Stimulated activated CD8-positive, alpha-beta memory T cell treated with anti-CD3 and anti-CD28 coated beads, Interleukin-4, amount 100 ng/mL, for 24 hours (primary cell): ENCODE results near the gene IL7R.

ENCODE experiments used
- DNase-seq: peaks from one replicate; pipeline ENCODE4 v3.0.0-alpha.2; 2020; ENCODE audit warnings: low read depth

IL7R gene

GRCh38 chr5:35856765-35857351, at the start of gene IL7R:
Gene IL7R, plus strand, starts transcription at chr5:35856891. Its CDS starts 87 bp downstream, at chr5:35856978.
- DNase-seq = no peak

- no peak for DNase-seq
Observed at GRCh38 chr5:35810601-35811000, 46.1 kb upstream of the IL7R start.

GRCh38 chr5:35811108-35811741, 45.5 kb upstream of the IL7R start:
- no peak for DNase-seq

- no peak for DNase-seq
Observed at GRCh38 chr5:35813521-35813920, 43.2 kb upstream of the IL7R start.

GRCh38 chr5:35815089-35815936, 41.4 kb upstream of the IL7R start:
- DNase-seq = no peak

- DNase-seq = no peak
Observed at GRCh38 chr5:35816881-35817521, 39.7 kb upstream of the IL7R start.

GRCh38 chr5:35819026-35819425, 37.7 kb upstream of the IL7R start:
- no peak for DNase-seq

GRCh38 chr5:35819668-35820067, 37.0 kb upstream of the IL7R start:
- no peak for DNase-seq

GRCh38 chr5:35820735-35821134, 36.0 kb upstream of the IL7R start:
- DNase-seq = no peak

- no peak for DNase-seq
Observed at GRCh38 chr5:35821513-35821912, 35.2 kb upstream of the IL7R start.

GRCh38 chr5:35822511-35822910, 34.2 kb upstream of the IL7R start:
- DNase-seq = no peak

GRCh38 chr5:35823347-35824098, 33.2 kb upstream of the IL7R start:
- DNase-seq = no peak

GRCh38 chr5:35826056-35826455, 30.6 kb upstream of the IL7R start:
- no peak for DNase-seq

- DNase-seq = no peak
Observed at GRCh38 chr5:35826554-35826953, 30.1 kb upstream of the IL7R start.

GRCh38 chr5:35828082-35828598, 28.6 kb upstream of the IL7R start:
- no peak for DNase-seq

- no peak for DNase-seq
Observed at GRCh38 chr5:35830587-35830986, 26.1 kb upstream of the IL7R start.

- DNase-seq = no peak
Observed at GRCh38 chr5:35832762-35833161, 23.9 kb upstream of the IL7R start.

GRCh38 chr5:35833224-35833623, 23.5 kb upstream of the IL7R start:
- DNase-seq = no peak

- no peak for DNase-seq
Observed at GRCh38 chr5:35835796-35836742, 20.6 kb upstream of the IL7R start.

GRCh38 chr5:35838370-35839042, 18.2 kb upstream of the IL7R start:
- DNase-seq = no peak
